Measurements from ENCODE around the gene ATP2B3. TPM values are rescaled to one million over a fixed set of nuclear protein-coding genes. Genes with fewer than 3 reads are reported as not detected.

The ATP2B3 gene
- total RNA-seq (0.07 and 0.16 TPM in 2 replicates), polyA plus RNA-seq (0.01 and 0.02 TPM in 2 replicates), polyA minus RNA-seq (not detected in 2 replicates), Bru-seq, nascent RNA (percentile 24 among the genes with signal in this experiment), BruChase-seq, experiment 1, labeled RNA remaining after a 6-hour chase (percentile 53 among the genes with signal in this experiment), BruChase-seq, experiment 2, labeled RNA remaining after a 2-hour chase (percentile 33 among the genes with signal in this experiment)
- polyA plus RNA-seq (2011; cell fraction: cytosol; rRNA removed) = 0.01 TPM in 1 of 2 replicates, not detected in the other
- polyA plus RNA-seq (2011; cell fraction: nucleus; rRNA removed) = 0.33 and 0.48 TPM in 2 replicates
- not detected in 2 replicates for polyA plus RNA-seq (2012)
- not detected for polyA minus RNA-seq (2011; cell fraction: cytosol; rRNA and poly(A)+ RNA removed)
- polyA minus RNA-seq (2011; cell fraction: nucleus; rRNA and poly(A)+ RNA removed) = 0.24 TPM in 1 of 2 replicates, not detected in the other
- long read RNA-seq, partial matches to known transcripts = 0 of 1 reads
- long read RNA-seq, other reads (novel, unspliced or antisense) = 1 of 1 reads

DNA sequence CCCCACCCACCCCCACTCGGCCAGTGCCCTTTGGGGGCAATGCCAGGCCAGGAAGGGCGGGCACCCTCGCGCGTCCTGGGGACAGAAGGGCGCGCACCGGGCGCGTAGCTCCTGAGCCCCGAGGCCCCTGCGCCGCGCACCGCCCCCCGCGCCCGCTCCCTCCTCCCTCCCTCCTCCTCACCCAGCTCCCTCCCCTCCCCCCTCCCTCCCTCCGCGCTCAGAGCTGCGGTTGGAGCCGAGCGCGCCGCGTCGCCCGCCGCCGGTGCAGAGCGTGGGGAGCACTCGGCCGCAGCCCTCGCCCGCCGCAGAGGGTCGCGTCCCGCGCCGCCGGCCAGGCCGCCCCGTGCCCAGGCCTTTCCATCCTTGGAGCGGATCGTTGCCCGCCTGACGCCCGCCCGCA, at the start of gene ATP2B3:
Gene ATP2B3 (plus strand): TSS at position 220 of the 400 bp plus-strand sequence. CDS start 18,606 bp downstream, outside the sequence.
- Histone ChIP-seq H3K9ac (replicated peaks; ENCODE audit: extremely low read depth, insufficient read depth, low read length) (no peak within 1 kb of the TSS), H2AFZ (ENCODE audit: low read depth, low read length) (no peak within 1 kb of the TSS), H3K9me1 (replicated peaks; ENCODE audit: control insufficient read depth, extremely low read depth, insufficient read depth, low read length) (no peaks in the 10 kb centered on the region), H3K4me1 (ENCODE audit: control insufficient read depth, extremely low read depth, insufficient read depth, low read length) (no peaks in the 10 kb centered on the region), H3K4me3 (replicated peaks in 1 of 3; ENCODE audit: insufficient read depth in 1 of 3, low read depth in 1 of 3, low read length in 3 of 3) (no peak within 1 kb of the TSS), H3K27ac (ENCODE audit: insufficient read depth, low read depth, low read length) (no peak within 1 kb of the TSS), H3K4me2 (ENCODE audit: insufficient read depth, low read length) (no peak within 1 kb of the TSS), H4K20me1 (replicated peaks; ENCODE audit: control insufficient read depth, extremely low read depth, insufficient read depth, low read length) (no peaks in the 10 kb centered on the region), H3K36me3 (ENCODE audit: control insufficient read depth in 2 of 2, extremely low read depth in 1 of 2, insufficient read depth in 2 of 2, low read length in 2 of 2) (no peaks in the 10 kb centered on the region), H3K79me2 (ENCODE audit: control insufficient read depth, insufficient read depth, low read length) (no peaks in the 10 kb centered on the region), H3K9me3 (replicated peaks; ENCODE audit: control insufficient read depth, insufficient read depth, low read length) (no peaks in the 10 kb centered on the region), H3K27me3 (ENCODE audit: control insufficient read depth in 2 of 2, insufficient read depth in 2 of 2, low read length in 2 of 2) (peaks cover 19 to 26% of the 10 kb centered on the region in 2 experiments)
- ChIA-PET POLR2A (no interaction called here), CTCF (no interaction called here)
- intact Hi-C loops (cut with micrococcal nuclease) = no loop called here
- FAIRE-seq (no peak), DNase-seq (ENCODE audit: low read depth, low spot score) (no peak)
- dilution Hi-C loops (cut with MboI; ENCODE audit: extremely low pct_ligation_motif_present, low sequenced_read_pairs) = no loop called here
- no TSS peak for BruUV-seq (replicated peaks)
- TF ChIP-seq FOS (IDR thresholded peaks at IDR 0.05; ENCODE audit: borderline replicate concordance, insufficient read depth, low read length) (no peak), POLR2AphosphoS5 (IDR thresholded peaks at IDR 0.05; ENCODE audit: insufficient read depth, low read depth, low read length) (no peak), POLR2A (IDR thresholded peaks at IDR 0.05; ENCODE audit: low read depth, low read length) (no peak), EZH2 (IDR thresholded peaks at IDR 0.05; ENCODE audit: borderline replicate concordance, low read depth, low read length, severe bottlenecking) (no peak), JUN (IDR thresholded peaks at IDR 0.05; ENCODE audit: borderline replicate concordance, insufficient read depth, insufficient read length, low read depth) (no peak), MYC (IDR thresholded peaks at IDR 0.05; ENCODE audit: low read depth, low read length) (no peak), GATA2 (IDR thresholded peaks at IDR 0.05; ENCODE audit: insufficient read depth, insufficient read length, low read depth, low read length) (no peak)
- TF ChIP-seq, protein P1, sequence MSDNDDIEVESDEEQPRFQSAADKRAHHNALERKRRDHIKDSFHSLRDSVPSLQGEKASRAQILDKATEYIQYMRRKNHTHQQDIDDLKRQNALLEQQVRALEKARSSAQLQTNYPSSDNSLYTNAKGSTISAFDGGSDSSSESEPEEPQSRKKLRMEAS (IDR thresholded peaks at IDR 0.05; ENCODE audit: insufficient read depth, insufficient read length) = no peak
- TF ChIP-seq, protein P2, sequence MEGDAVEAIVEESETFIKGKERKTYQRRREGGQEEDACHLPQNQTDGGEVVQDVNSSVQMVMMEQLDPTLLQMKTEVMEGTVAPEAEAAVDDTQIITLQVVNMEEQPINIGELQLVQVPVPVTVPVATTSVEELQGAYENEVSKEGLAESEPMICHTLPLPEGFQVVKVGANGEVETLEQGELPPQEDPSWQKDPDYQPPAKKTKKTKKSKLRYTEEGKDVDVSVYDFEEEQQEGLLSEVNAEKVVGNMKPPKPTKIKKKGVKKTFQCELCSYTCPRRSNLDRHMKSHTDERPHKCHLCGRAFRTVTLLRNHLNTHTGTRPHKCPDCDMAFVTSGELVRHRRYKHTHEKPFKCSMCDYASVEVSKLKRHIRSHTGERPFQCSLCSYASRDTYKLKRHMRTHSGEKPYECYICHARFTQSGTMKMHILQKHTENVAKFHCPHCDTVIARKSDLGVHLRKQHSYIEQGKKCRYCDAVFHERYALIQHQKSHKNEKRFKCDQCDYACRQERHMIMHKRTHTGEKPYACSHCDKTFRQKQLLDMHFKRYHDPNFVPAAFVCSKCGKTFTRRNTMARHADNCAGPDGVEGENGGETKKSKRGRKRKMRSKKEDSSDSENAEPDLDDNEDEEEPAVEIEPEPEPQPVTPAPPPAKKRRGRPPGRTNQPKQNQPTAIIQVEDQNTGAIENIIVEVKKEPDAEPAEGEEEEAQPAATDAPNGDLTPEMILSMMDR (IDR thresholded peaks at IDR 0.05; ENCODE audit: extremely low read depth in 1 of 2, insufficient read depth in 1 of 2, low read depth in 1 of 2, low read length in 2 of 2) = no peak
